GM21360 (cell line): ENCODE data around the gene ZNF862.

ENCODE experiments used
- ATAC-seq: cut with Tn5 transposase; IDR thresholded peaks from one replicate; pipeline ENCODE4 v1.9.1; 2021; ENCODE audit warnings: mild to moderate bottlenecking, moderate library complexity; ENCODE audit not compliant: unreplicated experiment

ZNF862 gene

GRCh38 chr7:149838224-149838991, at the start of gene ZNF862:
Gene ZNF862, plus strand, starts transcription at chr7:149838375. Its CDS starts 237 bp downstream, at chr7:149838612.
- ATAC-seq = peak; percentile 96

GRCh38 chr7:149789101-149789500, 49.1 kb upstream of the ZNF862 start:
- no peak for ATAC-seq

- no peak for ATAC-seq
Observed at GRCh38 chr7:149790146-149790548, 48.0 kb upstream of the ZNF862 start.

- ATAC-seq = no peak
Observed at GRCh38 chr7:149790754-149791360, 47.3 kb upstream of the ZNF862 start.

GRCh38 chr7:149791411-149792219, 46.6 kb upstream of the ZNF862 start:
- no peak for ATAC-seq

GRCh38 chr7:149792220-149792595, 46.0 kb upstream of the ZNF862 start:
- no peak for ATAC-seq

GRCh38 chr7:149793261-149793660, 44.9 kb upstream of the ZNF862 start:
- ATAC-seq = no peak

- ATAC-seq = no peak
Observed at GRCh38 chr7:149794661-149795060, 43.5 kb upstream of the ZNF862 start.

- no peak for ATAC-seq
Observed at GRCh38 chr7:149795126-149795525, 43.0 kb upstream of the ZNF862 start.

GRCh38 chr7:149796287-149796860, 41.8 kb upstream of the ZNF862 start:
- ATAC-seq = no peak

- ATAC-seq = no peak
Observed at GRCh38 chr7:149797771-149798170, 40.4 kb upstream of the ZNF862 start.

GRCh38 chr7:149799397-149800168, 38.6 kb upstream of the ZNF862 start:
- no peak for ATAC-seq

GRCh38 chr7:149800169-149800555, 38.0 kb upstream of the ZNF862 start:
- no peak for ATAC-seq

- no peak for ATAC-seq
Observed at GRCh38 chr7:149801002-149801566, 37.1 kb upstream of the ZNF862 start.

GRCh38 chr7:149801816-149802215, 36.4 kb upstream of the ZNF862 start:
- ATAC-seq = no peak

GRCh38 chr7:149802966-149803365, 35.2 kb upstream of the ZNF862 start:
- no peak for ATAC-seq

GRCh38 chr7:149803551-149804074, 34.6 kb upstream of the ZNF862 start:
- no peak for ATAC-seq

GRCh38 chr7:149804106-149804505, 34.1 kb upstream of the ZNF862 start:
- ATAC-seq = no peak

- no peak for ATAC-seq
Observed at GRCh38 chr7:149806726-149807125, 31.4 kb upstream of the ZNF862 start.

- ATAC-seq = no peak
Observed at GRCh38 chr7:149808311-149808710, 29.9 kb upstream of the ZNF862 start.
